Skeletal muscle satellite cell (primary cell): ENCODE measurements around the gene GNB1.
"Not testable (repeated sequence)": the region's sequence is repeated elsewhere in the genome, so short reads cannot be mapped to it uniquely, and the experiment has no call there.

Source experiments
- H3K27me3 ChIP-seq: 2 replicates; pipeline ENCODE4 v1.7.0; 2013; ENCODE audit warnings: low read length; ENCODE audit not compliant: control insufficient read depth, insufficient read depth
- H3K36me3 ChIP-seq: 2 replicates; pipeline ENCODE4 v1.7.0; 2013; ENCODE audit warnings: mild to moderate bottlenecking, control low read depth, low read length; ENCODE audit not compliant: insufficient read depth
- H3K4me1 ChIP-seq: 2 replicates; pipeline ENCODE4 v1.7.0; 2013; ENCODE audit warnings: low read length; ENCODE audit not compliant: control insufficient read depth, insufficient read depth
- H3K4me2 ChIP-seq: 2 replicates; pipeline ENCODE4 v1.7.0; 2013; ENCODE audit warnings: mild to moderate bottlenecking, low read length
- H3K4me3 ChIP-seq: 2 replicates; pipeline ENCODE4 v1.7.0; 2013; ENCODE audit warnings: low read length
- H3K9ac ChIP-seq: 2 replicates; pipeline ENCODE4 v1.7.0; 2013; ENCODE audit warnings: mild to moderate bottlenecking, low read depth, low read length, moderate library complexity
- H3K9me3 ChIP-seq: replicated peaks from 2 replicates; pipeline ENCODE4 v1.7.0; 2013; ENCODE audit warnings: mild to moderate bottlenecking, control low read depth, low read length

Gene GNB1

DNA sequence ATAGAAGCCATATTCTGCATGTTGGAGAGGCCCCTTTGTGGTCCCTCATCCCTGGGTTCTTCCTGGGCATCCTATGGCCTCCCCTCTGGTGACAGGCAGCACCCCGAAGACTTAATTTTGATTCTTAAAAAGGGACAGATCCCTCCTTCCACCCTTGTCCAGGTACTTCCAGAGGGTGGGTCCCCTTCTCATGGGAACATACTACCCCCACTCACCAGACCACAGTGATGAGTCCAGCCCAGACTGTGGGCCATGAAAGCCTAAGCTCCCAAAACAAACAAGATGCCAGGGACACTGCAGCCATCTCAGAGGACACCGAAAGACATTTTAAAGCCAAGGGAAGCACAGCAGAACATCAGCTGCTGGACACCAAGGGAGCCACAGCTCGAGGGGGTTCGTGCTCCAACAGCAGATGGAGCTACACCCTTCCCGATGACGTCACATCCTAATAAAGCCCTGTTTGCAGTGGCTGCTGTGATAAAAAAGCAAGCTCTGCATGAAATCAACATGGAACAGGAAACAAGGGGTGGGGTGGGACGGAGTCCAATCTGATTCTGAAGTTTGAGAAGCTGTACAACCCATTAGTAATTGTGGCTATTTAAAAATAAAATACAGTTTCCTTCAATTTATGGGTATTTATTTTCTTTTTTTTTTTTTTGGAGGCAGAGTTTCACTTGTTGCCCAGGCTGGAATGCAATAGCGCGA is 32.4 kb downstream of the GNB1 start:
- Histone ChIP-seq H3K4me3 (peak overlapping the region; percentile 42), H3K4me2 (peak overlapping the region; percentile 73), H3K4me1 (peaks cover 48% of the 10 kb centered on the region), H3K27me3 (no peaks in the 10 kb centered on the region), H3K9ac (peak overlapping the region; percentile 30), H3K36me3 (peaks cover 5% of the 10 kb centered on the region), H3K9me3 (no peaks in the 10 kb centered on the region)

DNA sequence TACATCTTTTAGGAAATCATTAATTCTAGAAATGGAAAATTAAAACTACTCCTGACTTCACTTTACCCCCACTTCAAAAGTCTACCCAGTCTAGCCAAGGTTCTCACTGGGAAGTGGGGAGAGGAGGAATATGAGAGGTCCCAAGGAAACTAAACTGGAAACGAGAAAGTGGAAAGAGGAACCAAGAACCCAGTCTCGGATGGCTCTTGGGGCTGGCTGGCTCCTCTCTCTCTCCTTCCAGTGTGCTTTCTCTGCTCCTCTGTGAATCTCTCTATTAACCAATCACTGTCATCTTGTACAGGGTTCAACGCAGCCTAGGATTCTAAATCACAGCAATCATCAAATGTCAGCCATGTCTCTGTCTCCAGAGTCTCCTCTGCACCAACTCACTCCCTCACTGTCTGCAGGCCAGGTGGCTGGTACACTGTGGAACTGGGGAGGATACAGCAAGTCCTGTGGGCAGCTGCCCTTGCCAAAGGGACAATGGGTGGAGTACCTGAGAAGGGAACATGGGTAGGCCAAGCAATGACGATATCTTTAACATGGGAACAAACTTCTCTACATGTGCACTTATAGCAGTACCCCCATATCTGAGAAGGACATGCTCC is 33.7 kb downstream of the GNB1 start:
- Histone ChIP-seq H3K9ac (no peak overlapping the region), H3K4me2 (no peak overlapping the region), H3K4me3 (no peak overlapping the region), H3K36me3 (peaks cover 7% of the 10 kb centered on the region), H3K4me1 (peaks cover 41% of the 10 kb centered on the region), H3K27me3 (no peaks in the 10 kb centered on the region), H3K9me3 (no peaks in the 10 kb centered on the region)

GRCh38 chr1:1856161-1856560 is 34.7 kb downstream of the GNB1 start:
- not testable (repeated sequence) for H3K27me3 ChIP-seq, H3K4me3 ChIP-seq, H3K9ac ChIP-seq, H3K4me2 ChIP-seq, H3K9me3 ChIP-seq, H3K36me3 ChIP-seq
- peaks cover 33% of the 10 kb centered on the region for H3K4me1 ChIP-seq

GRCh38 chr1:1853593-1854257 is 37.2 kb downstream of the GNB1 start:
- no peaks in the 10 kb centered on the region for H3K9me3 ChIP-seq

GRCh38 chr1:1852619-1853414 is 38.1 kb downstream of the GNB1 start:
- H3K27me3 ChIP-seq: no peaks in the 10 kb centered on the region
- H3K4me1 ChIP-seq: peaks cover 10% of the 10 kb centered on the region
- H3K9me3 ChIP-seq: no peaks in the 10 kb centered on the region
- H3K36me3 ChIP-seq: peaks cover 7% of the 10 kb centered on the region
- H3K9ac ChIP-seq: no peak overlapping the region
- no peak overlapping the region for H3K4me3 ChIP-seq
- no peak overlapping the region for H3K4me2 ChIP-seq

More at GRCh38 chr1:1853593-1854257, 37.2 kb downstream of the GNB1 start:
- Histone ChIP-seq H3K27me3 (no peaks in the 10 kb centered on the region), H3K4me3 (no peak overlapping the region), H3K4me1 (peaks cover 19% of the 10 kb centered on the region), H3K4me2 (no peak overlapping the region), H3K9ac (no peak overlapping the region), H3K36me3 (peaks cover 7% of the 10 kb centered on the region)

DNA sequence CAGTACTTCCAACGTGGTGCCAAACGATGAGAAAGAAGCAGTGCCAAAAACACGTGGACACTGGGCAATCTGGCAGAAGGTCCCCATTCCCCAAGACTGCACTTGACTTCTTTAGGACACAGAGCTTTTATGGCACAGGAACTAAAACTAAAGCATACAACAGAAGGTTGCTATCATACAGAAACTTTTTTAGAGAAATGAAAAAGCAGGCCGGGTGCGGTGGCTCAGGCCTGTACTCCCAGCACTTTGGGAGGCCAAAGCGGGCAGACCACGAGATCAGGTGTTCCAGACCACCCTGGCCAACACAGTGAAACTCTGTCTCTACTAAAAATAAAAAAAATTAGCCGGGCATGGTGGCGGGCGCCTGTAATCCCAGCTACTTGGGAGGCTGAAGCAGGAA is 43.0 kb downstream of the GNB1 start:
- Histone ChIP-seq H3K36me3 (peaks cover 20% of the 10 kb centered on the region), H3K4me1 (peaks cover 8% of the 10 kb centered on the region), H3K9me3 (no peaks in the 10 kb centered on the region)

DNA sequence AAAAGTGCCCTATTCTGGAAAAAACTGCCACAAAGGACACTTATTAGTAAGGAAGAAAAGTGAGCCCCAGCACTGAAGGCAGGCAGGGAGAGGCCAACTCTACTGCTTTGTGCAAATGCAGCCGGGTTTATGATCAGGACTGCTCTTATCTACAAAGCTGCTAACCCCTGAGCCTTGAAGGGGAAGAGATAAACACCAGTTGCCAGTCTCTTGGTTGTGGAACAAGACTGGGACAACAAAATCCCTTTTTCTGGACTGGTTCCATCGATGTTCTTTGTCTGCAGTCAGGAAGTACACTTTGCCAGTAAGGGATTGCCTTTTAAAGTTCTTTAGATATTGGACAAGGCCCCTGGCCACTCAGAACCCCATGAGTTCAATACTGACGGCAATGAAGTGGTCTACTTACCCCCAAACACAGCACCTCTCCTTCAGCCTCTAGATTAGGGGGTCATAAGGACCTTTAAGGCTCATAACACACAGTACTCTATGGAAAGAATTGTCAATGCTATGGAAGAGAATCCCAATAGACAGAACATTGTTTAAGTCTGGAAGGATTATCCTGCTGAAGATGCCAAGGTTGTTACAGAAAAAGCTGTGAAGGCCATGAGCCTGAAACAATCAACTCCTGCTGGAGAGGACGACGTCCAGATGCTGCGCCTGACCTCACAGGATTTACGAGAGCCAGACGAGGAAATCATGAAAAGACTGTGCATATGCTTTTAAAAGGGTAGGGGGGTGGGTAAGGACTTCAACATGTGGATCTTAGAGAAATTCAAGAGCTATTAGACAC is 43.6 kb downstream of the GNB1 start:
- H3K4me2 ChIP-seq: no peak overlapping the region
- H3K9me3 ChIP-seq: no peaks in the 10 kb centered on the region
- H3K27me3 ChIP-seq: no peaks in the 10 kb centered on the region
- H3K36me3 ChIP-seq: peaks cover 21% of the 10 kb centered on the region
- H3K4me3 ChIP-seq: no peak overlapping the region
- H3K4me1 ChIP-seq: peaks cover 9% of the 10 kb centered on the region
- H3K9ac ChIP-seq: no peak overlapping the region

More for the DNA sequence above, 43.0 kb downstream of the GNB1 start:
- no peak overlapping the region for H3K4me2 ChIP-seq
- H3K27me3 ChIP-seq: no peaks in the 10 kb centered on the region
- H3K9ac ChIP-seq: no peak overlapping the region
- no peak overlapping the region for H3K4me3 ChIP-seq

- no peaks in the 10 kb centered on the region for H3K9me3 ChIP-seq
- no peak overlapping the region for H3K4me2 ChIP-seq
- H3K4me3 ChIP-seq: no peak overlapping the region
- H3K4me1 ChIP-seq: peaks cover 15% of the 10 kb centered on the region
- no peaks in the 10 kb centered on the region for H3K27me3 ChIP-seq
- H3K9ac ChIP-seq: no peak overlapping the region
- H3K36me3 ChIP-seq: peaks cover 21% of the 10 kb centered on the region
Observed at GRCh38 chr1:1846386-1846918, 44.4 kb downstream of the GNB1 start.

- Histone ChIP-seq H3K27me3 (no peaks in the 10 kb centered on the region), H3K4me2 (no peak overlapping the region), H3K36me3 (peaks cover 25% of the 10 kb centered on the region), H3K4me1 (peaks cover 19% of the 10 kb centered on the region), H3K9ac (no peak overlapping the region), H3K9me3 (no peaks in the 10 kb centered on the region), H3K4me3 (no peak overlapping the region)
Observed at GRCh38 chr1:1842360-1843146, 48.3 kb downstream of the GNB1 start.

DNA sequence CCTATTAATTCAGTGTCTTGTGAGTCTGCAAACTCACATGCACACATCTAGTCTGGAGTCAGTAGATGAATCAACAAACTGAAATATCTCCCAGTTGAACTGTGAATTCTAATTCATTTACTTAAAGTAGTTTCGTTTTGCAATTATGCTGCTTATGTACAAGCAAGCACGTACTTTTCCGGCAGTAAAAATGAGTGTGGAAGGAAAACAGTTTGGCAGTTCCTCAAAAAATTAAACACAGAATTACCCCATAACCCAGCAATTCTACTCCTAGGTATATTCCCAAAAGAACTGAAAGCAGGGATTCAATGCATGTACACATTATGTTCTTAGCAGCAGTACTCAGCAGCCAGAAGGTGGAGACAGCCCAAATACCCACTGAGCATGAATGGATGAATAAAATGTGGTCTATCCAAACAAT is 49.3 kb downstream of the GNB1 start:
- Histone ChIP-seq H3K9me3 (no peaks in the 10 kb centered on the region), H3K9ac (peak overlapping the region; percentile 15), H3K36me3 (peaks cover 22% of the 10 kb centered on the region), H3K4me2 (peak overlapping the region; percentile 54), H3K4me1 (peaks cover 14% of the 10 kb centered on the region), H3K4me3 (no peak overlapping the region), H3K27me3 (no peaks in the 10 kb centered on the region)
